Activated T-helper 17 cell treated with anti-CD3 and anti-CD28 coated beads, Interleukin-2, amount 50 U/mL, for 72 hours (primary cell): ENCODE results near the gene GDE1. TPM values are rescaled to one million over a fixed set of nuclear protein-coding genes. Genes with fewer than 3 reads are reported as not detected.

ENCODE experiments used
- ATAC-seq: fragments of 150-1000 bp; cut with Tn5 transposase; replicated peaks from 2 replicates; pipeline ENCODE4 v1.10.0; 2021; ENCODE audit warnings: mild to moderate bottlenecking, moderate library complexity
- H3K27ac Mint-ChIP-seq: one replicate; pipeline ENCODE4 v1.8.0; 2022; ENCODE audit warnings: mixed read lengths
- H3K27me3 Mint-ChIP-seq: one replicate; pipeline ENCODE4 v1.8.0; 2022; ENCODE audit warnings: mixed read lengths
- H3K36me3 Mint-ChIP-seq: one replicate; pipeline ENCODE4 v1.8.0; 2022; ENCODE audit warnings: low read depth, mild to moderate bottlenecking, mixed read lengths
- H3K4me1 Mint-ChIP-seq: one replicate; pipeline ENCODE4 v1.8.0; 2022; ENCODE audit warnings: mixed read lengths
- H3K4me3 Mint-ChIP-seq: one replicate; pipeline ENCODE4 v1.8.0; 2022; ENCODE audit warnings: mild to moderate bottlenecking, mixed read lengths
- H3K9me3 Mint-ChIP-seq: one replicate; pipeline ENCODE4 v1.8.0; 2022; ENCODE audit warnings: mixed read lengths
- total RNA-seq, 2 donors: library from RNA; stranded (reverse); gene quantifications; one replicate each; pipeline ENCODE4 v1.2.3, GENCODE V29; 2022

GDE1 gene
- total RNA-seq, 2 donors from 2014 or later, result 24.2 to 36.9 TPM

- ATAC-seq, result no peak
- no peak overlapping the region for H3K4me3 Mint-ChIP-seq
- no peaks in the 10 kb centered on the region for H3K4me1 Mint-ChIP-seq
- no peaks in the 10 kb centered on the region for H3K27me3 Mint-ChIP-seq
- H3K27ac Mint-ChIP-seq, result no peak overlapping the region
- H3K9me3 Mint-ChIP-seq, result no peaks in the 10 kb centered on the region
- H3K36me3 Mint-ChIP-seq, result no peaks in the 10 kb centered on the region
Observed at GRCh38 chr16:19486051-19486450, 35.8 kb downstream of the GDE1 start.

GRCh38 chr16:19485611-19486010 is 36.3 kb downstream of the GDE1 start:
- Mint-ChIP-seq H3K27ac (no peak overlapping the region), H3K9me3 (no peaks in the 10 kb centered on the region), H3K4me3 (no peak overlapping the region), H3K36me3 (no peaks in the 10 kb centered on the region), H3K4me1 (no peaks in the 10 kb centered on the region), H3K27me3 (no peaks in the 10 kb centered on the region)
- ATAC-seq, result no peak

GRCh38 chr16:19484096-19484495 is 37.8 kb downstream of the GDE1 start:
- H3K36me3 Mint-ChIP-seq, result no peaks in the 10 kb centered on the region
- no peak overlapping the region for H3K4me3 Mint-ChIP-seq
- H3K9me3 Mint-ChIP-seq, result no peaks in the 10 kb centered on the region
- no peak for ATAC-seq
- H3K27me3 Mint-ChIP-seq, result no peaks in the 10 kb centered on the region
- H3K4me1 Mint-ChIP-seq, result no peaks in the 10 kb centered on the region
- H3K27ac Mint-ChIP-seq, result no peak overlapping the region

- Mint-ChIP-seq H3K4me3 (no peak overlapping the region), H3K27me3 (peaks cover 5% of the 10 kb centered on the region), H3K9me3 (no peaks in the 10 kb centered on the region), H3K4me1 (no peaks in the 10 kb centered on the region), H3K36me3 (no peaks in the 10 kb centered on the region), H3K27ac (no peak overlapping the region)
- no peak for ATAC-seq
Observed at GRCh38 chr16:19482291-19482690, 39.6 kb downstream of the GDE1 start.

GRCh38 chr16:19481769-19482168 is 40.1 kb downstream of the GDE1 start:
- Mint-ChIP-seq H3K36me3 (no peaks in the 10 kb centered on the region), H3K27me3 (peaks cover 5% of the 10 kb centered on the region), H3K4me3 (no peak overlapping the region), H3K9me3 (no peaks in the 10 kb centered on the region), H3K4me1 (no peaks in the 10 kb centered on the region), H3K27ac (no peak overlapping the region)
- no peak for ATAC-seq

GRCh38 chr16:19481296-19481695 is 40.6 kb downstream of the GDE1 start:
- Mint-ChIP-seq H3K27me3 (peaks cover 5% of the 10 kb centered on the region), H3K27ac (no peak overlapping the region), H3K4me1 (no peaks in the 10 kb centered on the region), H3K36me3 (no peaks in the 10 kb centered on the region), H3K4me3 (no peak overlapping the region), H3K9me3 (no peaks in the 10 kb centered on the region)
- ATAC-seq, result no peak

GRCh38 chr16:19479302-19479721 is 42.6 kb downstream of the GDE1 start:
- H3K27me3 Mint-ChIP-seq, result peaks cover 5% of the 10 kb centered on the region
- H3K36me3 Mint-ChIP-seq, result no peaks in the 10 kb centered on the region
- H3K4me3 Mint-ChIP-seq, result no peak overlapping the region
- H3K4me1 Mint-ChIP-seq, result no peaks in the 10 kb centered on the region
- H3K9me3 Mint-ChIP-seq, result no peaks in the 10 kb centered on the region
- no peak for ATAC-seq
- H3K27ac Mint-ChIP-seq, result no peak overlapping the region

- no peak for ATAC-seq
- Mint-ChIP-seq H3K27ac (no peak overlapping the region), H3K36me3 (no peaks in the 10 kb centered on the region), H3K9me3 (no peaks in the 10 kb centered on the region), H3K4me1 (no peaks in the 10 kb centered on the region), H3K27me3 (peaks cover 5% of the 10 kb centered on the region), H3K4me3 (no peak overlapping the region)
Observed at GRCh38 chr16:19478505-19478904, 43.4 kb downstream of the GDE1 start.

- peaks cover 5% of the 10 kb centered on the region for H3K27me3 Mint-ChIP-seq
- no peak overlapping the region for H3K4me3 Mint-ChIP-seq
- H3K9me3 Mint-ChIP-seq, result no peaks in the 10 kb centered on the region
- no peaks in the 10 kb centered on the region for H3K36me3 Mint-ChIP-seq
- no peaks in the 10 kb centered on the region for H3K4me1 Mint-ChIP-seq
- no peak for ATAC-seq
- no peak overlapping the region for H3K27ac Mint-ChIP-seq
Observed at GRCh38 chr16:19474617-19475016, 47.3 kb downstream of the GDE1 start.

- H3K36me3 Mint-ChIP-seq, result no peaks in the 10 kb centered on the region
- no peak overlapping the region for H3K27ac Mint-ChIP-seq
- no peak overlapping the region for H3K4me3 Mint-ChIP-seq
- H3K9me3 Mint-ChIP-seq, result no peaks in the 10 kb centered on the region
- ATAC-seq, result no peak
- H3K4me1 Mint-ChIP-seq, result no peaks in the 10 kb centered on the region
- H3K27me3 Mint-ChIP-seq, result no peaks in the 10 kb centered on the region
Observed at GRCh38 chr16:19472482-19472881, 49.4 kb downstream of the GDE1 start.

GRCh38 chr16:19468300-19468699 is 53.6 kb downstream of the GDE1 start:
- no peak overlapping the region for H3K4me3 Mint-ChIP-seq
- H3K27me3 Mint-ChIP-seq, result no peaks in the 10 kb centered on the region
- H3K36me3 Mint-ChIP-seq, result no peaks in the 10 kb centered on the region
- no peak overlapping the region for H3K27ac Mint-ChIP-seq
- ATAC-seq, result no peak
- H3K4me1 Mint-ChIP-seq, result no peaks in the 10 kb centered on the region
- no peaks in the 10 kb centered on the region for H3K9me3 Mint-ChIP-seq

GRCh38 chr16:19463468-19464315 is 58.2 kb downstream of the GDE1 start:
- Mint-ChIP-seq H3K9me3 (no peaks in the 10 kb centered on the region), H3K4me1 (no peaks in the 10 kb centered on the region), H3K4me3 (no peak overlapping the region), H3K36me3 (no peaks in the 10 kb centered on the region), H3K27ac (no peak overlapping the region), H3K27me3 (peaks cover 6% of the 10 kb centered on the region)
- ATAC-seq, result no peak

- Mint-ChIP-seq H3K4me3 (no peak overlapping the region), H3K36me3 (no peaks in the 10 kb centered on the region), H3K27me3 (peaks cover 9% of the 10 kb centered on the region), H3K27ac (no peak overlapping the region), H3K4me1 (no peaks in the 10 kb centered on the region), H3K9me3 (no peaks in the 10 kb centered on the region)
- no peak for ATAC-seq
Observed at GRCh38 chr16:19460397-19460796, 61.5 kb downstream of the GDE1 start.

- Mint-ChIP-seq H3K4me3 (no peak overlapping the region), H3K36me3 (no peaks in the 10 kb centered on the region), H3K27me3 (peaks cover 10% of the 10 kb centered on the region), H3K4me1 (no peaks in the 10 kb centered on the region), H3K9me3 (no peaks in the 10 kb centered on the region), H3K27ac (no peak overlapping the region)
- ATAC-seq, result no peak
Observed at GRCh38 chr16:19458722-19459379, 63.0 kb downstream of the GDE1 start.
